Chondrocyte (in vitro differentiated cells): ENCODE results near the gene FGF4. TPM values are rescaled to one million over a fixed set of nuclear protein-coding genes. Genes with fewer than 3 reads are reported as not detected.

Experiments used
- DNase-seq: peaks from one replicate; pipeline ENCODE4 v3.0.0; 2021; ENCODE audit warnings: mixed read lengths, low spot score
- H3K27ac Mint-ChIP-seq: one replicate; pipeline ENCODE4 v1.8.0; 2021; ENCODE audit warnings: mild to moderate bottlenecking, moderate library complexity, mixed read lengths; ENCODE audit not compliant: unreplicated experiment
- H3K27me3 Mint-ChIP-seq: 2 replicates; pipeline ENCODE4 v1.8.0; 2021; ENCODE audit warnings: low read depth, mixed read lengths
- H3K36me3 Mint-ChIP-seq: 2 replicates; pipeline ENCODE4 v1.8.0; 2021; ENCODE audit warnings: low read depth, mixed read lengths
- H3K4me1 Mint-ChIP-seq: 2 replicates; pipeline ENCODE4 v1.8.0; 2021; ENCODE audit warnings: low read depth, mild to moderate bottlenecking, mixed read lengths
- H3K4me3 Mint-ChIP-seq: one replicate; pipeline ENCODE4 v1.8.0; 2021; ENCODE audit warnings: mild to moderate bottlenecking, moderate library complexity, mixed read lengths; ENCODE audit not compliant: unreplicated experiment
- H3K9me3 Mint-ChIP-seq: 2 replicates; pipeline ENCODE4 v1.8.0; 2021; ENCODE audit warnings: low read depth, mixed read lengths
- CTCF ChIP-seq: fragments of 200-600 bp; sonication (generic); IDR thresholded peaks from 2 replicates; pipeline ENCODE4 v1.5.0; 2021; ENCODE audit warnings: antibody characterized with exemption, mild to moderate bottlenecking, moderate library complexity
- total RNA-seq: library from RNA; stranded (reverse); gene quantifications from 3 replicates; pipeline ENCODE4 v1.2.1, GENCODE V29; 2021

FGF4 gene
- total RNA-seq, 1 donor from 2014 or later = not detected

- H3K9me3 Mint-ChIP-seq = no peaks in the 10 kb centered on the region
- no peak overlapping the region for H3K4me3 Mint-ChIP-seq
- H3K27me3 Mint-ChIP-seq = peaks cover 36% of the 10 kb centered on the region
- no peak overlapping the region for H3K27ac Mint-ChIP-seq
- no peak for TF ChIP-seq CTCF
- no peak for DNase-seq
- H3K4me1 Mint-ChIP-seq = no peaks in the 10 kb centered on the region
- H3K36me3 Mint-ChIP-seq = no peaks in the 10 kb centered on the region
Observed at GRCh38 chr11:69781241-69781640, 6.1 kb upstream of the FGF4 start.

GRCh38 chr11:69778373-69778772 lies 3.2 kb upstream of the FGF4 start:
- DNase-seq = no peak
- H3K27me3 Mint-ChIP-seq = peaks cover 42% of the 10 kb centered on the region
- H3K27ac Mint-ChIP-seq = no peak overlapping the region
- no peaks in the 10 kb centered on the region for H3K9me3 Mint-ChIP-seq
- TF ChIP-seq CTCF = no peak
- no peak overlapping the region for H3K4me3 Mint-ChIP-seq
- H3K4me1 Mint-ChIP-seq = no peaks in the 10 kb centered on the region
- H3K36me3 Mint-ChIP-seq = no peaks in the 10 kb centered on the region

GRCh38 chr11:69774354-69775162 lies 583 bp downstream of the FGF4 start:
- no peak overlapping the region for H3K4me3 Mint-ChIP-seq
- H3K27ac Mint-ChIP-seq = no peak overlapping the region
- no peaks in the 10 kb centered on the region for H3K4me1 Mint-ChIP-seq
- H3K9me3 Mint-ChIP-seq = peaks cover under 1% of the 10 kb centered on the region
- peaks cover 46% of the 10 kb centered on the region for H3K27me3 Mint-ChIP-seq
- DNase-seq = no peak
- TF ChIP-seq CTCF = no peak
- H3K36me3 Mint-ChIP-seq = no peaks in the 10 kb centered on the region

GRCh38 chr11:69773626-69774353 lies 1.4 kb downstream of the FGF4 start:
- H3K9me3 Mint-ChIP-seq = peaks cover 9% of the 10 kb centered on the region
- no peak for TF ChIP-seq CTCF
- H3K36me3 Mint-ChIP-seq = no peaks in the 10 kb centered on the region
- no peak overlapping the region for H3K4me3 Mint-ChIP-seq
- peaks cover 49% of the 10 kb centered on the region for H3K27me3 Mint-ChIP-seq
- DNase-seq = no peak
- no peaks in the 10 kb centered on the region for H3K4me1 Mint-ChIP-seq
- H3K27ac Mint-ChIP-seq = no peak overlapping the region

GRCh38 chr11:69771466-69771865 lies 3.7 kb downstream of the FGF4 start:
- Mint-ChIP-seq H3K27ac (no peak overlapping the region), H3K27me3 (peaks cover 45% of the 10 kb centered on the region), H3K4me3 (no peak overlapping the region), H3K36me3 (no peaks in the 10 kb centered on the region), H3K9me3 (peaks cover 9% of the 10 kb centered on the region), H3K4me1 (no peaks in the 10 kb centered on the region)
- no peak for TF ChIP-seq CTCF
- DNase-seq = no peak
